ENCODE results near the gene MROH9. TPM values are rescaled to one million over a fixed set of nuclear protein-coding genes. Genes with fewer than 3 reads are reported as not detected.

The MROH9 gene
- total and polyA plus RNA-seq, 2 of the 8 experiments (the other 6 are each of a cell fraction or from before 2014, with no cell fraction given) = not detected

DNA sequence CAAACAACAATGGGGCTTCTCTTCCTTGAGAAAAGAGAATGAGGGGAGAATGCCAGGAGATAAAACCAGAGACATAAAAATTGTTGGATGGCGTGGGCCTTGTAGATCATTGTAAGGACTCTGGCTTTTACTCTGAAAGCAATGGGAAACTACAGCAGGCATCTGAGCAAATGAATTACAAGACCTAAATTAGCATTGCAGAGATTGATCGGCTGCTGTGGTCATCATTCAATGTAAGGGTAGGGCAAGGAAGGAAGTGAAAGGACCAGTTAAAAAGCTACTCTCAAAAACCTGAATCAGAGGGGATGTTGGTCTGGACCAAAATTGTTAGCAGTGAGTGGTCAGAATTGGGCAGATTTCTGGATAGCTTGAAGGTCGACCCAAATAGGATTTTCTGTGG is 176.8 kb downstream of the MROH9 start:
- H2AK5ac ChIP-seq (ENCODE audit: low read depth, low read length) = no peak overlapping the region
- DNase-seq (ENCODE audit: low read depth in 1 of 2, low spot score in 2 of 2) (no peak), FAIRE-seq (no peak)
- ChIA-PET POLR2A (ENCODE audit: partially characterized antibody) (no interaction called here), CTCF (ENCODE audit: partially characterized antibody) (interaction anchor here (1.0 to 1.7 kb wide), 3 partner anchors 22 to 31 kb away, joined by 3 to 7 read pairs (median 4); no protein-coding TSS in a partner anchor)
- TF ChIP-seq EGR1 (IDR thresholded peaks at IDR 0.05; ENCODE audit: borderline replicate concordance, low read depth, low read length) (no peak), POLR2AphosphoS5 (IDR thresholded peaks at IDR 0.05; ENCODE audit: low read depth, low read length) (no peak), SIRT6 (IDR thresholded peaks at IDR 0.05; ENCODE audit: low read length) (no peak), TCF12 (IDR thresholded peaks at IDR 0.05; ENCODE audit: low read depth, low read length) (no peak), CTBP2 (IDR thresholded peaks at IDR 0.05; ENCODE audit: borderline replicate concordance, insufficient read depth, insufficient read length, low read length) (no peak), GTF2F1 (IDR thresholded peaks at IDR 0.05; ENCODE audit: borderline replicate concordance, low read depth, low read length) (no peak), RNF2 (IDR thresholded peaks at IDR 0.05; ENCODE audit: borderline replicate concordance, low read depth, low read length, missing control alignments, poor library complexity, severe bottlenecking) (no peak), SRF (IDR thresholded peaks at IDR 0.05; ENCODE audit: low read depth, low read length) (no peak), JUND (IDR thresholded peaks at IDR 0.05; ENCODE audit: low read length) (no peak), CEBPB (IDR thresholded peaks at IDR 0.05; ENCODE audit: low read depth, low read length) (no peak)
- no peaks in the 10 kb centered on the region for H3K79me1 ChIP-seq (ENCODE audit: low read depth, low read length)
- no peak overlapping the region for H3K18ac ChIP-seq (ENCODE audit: extremely low read depth, low read length)
- H2BK120ac ChIP-seq (replicated peaks; ENCODE audit: low read depth, low read length) = no peak overlapping the region
- no peak overlapping the region for H4K91ac ChIP-seq (replicated peaks; ENCODE audit: insufficient read length, low read length)
- H4K20me1 ChIP-seq (replicated peaks in 1 of 2; ENCODE audit: control insufficient read depth in 1 of 2, insufficient read depth in 2 of 2, low read length in 2 of 2) = no peaks in the 10 kb centered on the region
- no peak overlapping the region for H2BK12ac ChIP-seq (ENCODE audit: low read depth, low read length)
- H3K56ac ChIP-seq (replicated peaks; ENCODE audit: insufficient read length, low read depth, low read length) = no peak overlapping the region
- no peak overlapping the region for H3K9ac ChIP-seq (replicated peaks in 1 of 4; ENCODE audit: extremely low read depth in 1 of 4, low read depth in 3 of 4, low read length in 3 of 4)
- no peak overlapping the region for H2AFZ ChIP-seq (ENCODE audit: low read length)
- no peak overlapping the region for H3K23ac ChIP-seq (ENCODE audit: insufficient read length)
- H3K4ac ChIP-seq (replicated peaks; ENCODE audit: insufficient read length, low read depth, low read length) = no peak overlapping the region
- no peak overlapping the region for H2BK20ac ChIP-seq (ENCODE audit: low read length)
- no peak overlapping the region for H3K27ac ChIP-seq (ENCODE audit: low read depth, low read length)
- H2BK5ac ChIP-seq (ENCODE audit: low read depth, low read length) = no peak overlapping the region
- no peaks in the 10 kb centered on the region for H3K36me3 ChIP-seq (ENCODE audit: control insufficient read depth in 2 of 4, insufficient read depth in 4 of 4, low read length in 3 of 4)
- H3K4me2 ChIP-seq (ENCODE audit: insufficient read depth in 1 of 2, low read depth in 2 of 2, low read length in 2 of 2) = no peak overlapping the region
- H3K4me1 ChIP-seq (replicated peaks in 1 of 4; ENCODE audit: control insufficient read depth in 3 of 4, insufficient read depth in 4 of 4, low read length in 3 of 4) = peaks cover 0 to 3% (median 0%) of the 10 kb centered on the region in 4 experiments; a peak in 1 of 7 replicates
- no peaks in the 10 kb centered on the region for H3K9me3 ChIP-seq (ENCODE audit: insufficient read depth in 2 of 2, low read depth in 1 of 2, low read length in 1 of 2)
- no peak overlapping the region for H3K14ac ChIP-seq (ENCODE audit: insufficient read length)
- no peaks in the 10 kb centered on the region for H3K23me2 ChIP-seq (ENCODE audit: low read depth, low read length)
- H3K27me3 ChIP-seq (replicated peaks in 1 of 4; ENCODE audit: control insufficient read depth in 3 of 4, extremely low read depth in 1 of 4, insufficient read depth in 3 of 4, low read length in 3 of 4) = no peaks in the 10 kb centered on the region
- H4K8ac ChIP-seq (ENCODE audit: extremely low read depth, insufficient read depth, low read length) = no peak overlapping the region
- no peak overlapping the region for H2BK15ac ChIP-seq (ENCODE audit: low read length)
- no peaks in the 10 kb centered on the region for H3K79me2 ChIP-seq (ENCODE audit: control insufficient read depth in 1 of 2, insufficient read depth in 2 of 2, low read length in 2 of 2)
- no peak overlapping the region for H3K4me3 ChIP-seq (ENCODE audit: extremely low read depth in 1 of 4, insufficient read depth in 2 of 4, low read depth in 3 of 4, low read length in 4 of 4)
- no peak overlapping the region for H4K5ac ChIP-seq (ENCODE audit: insufficient read length, low read depth, low read length)
- 84% methylated on average over 3 of the region's 3 CpGs; no CpG with 5 or more reads in 1 of the 2 experiments for WGBS, 2 experiments (ENCODE audit: extremely low coverage in 1 of 2, insufficient coverage in 1 of 2, insufficient read length in 1 of 2, insufficient replicate concordance in 2 of 2, low coverage in 1 of 2, low lambda C conversion rate in 2 of 2, missing lambda C conversion rate in 1 of 2)
